HUDEP-2 (cell line): ENCODE measurements around the gene STARD9.
"Not testable (repeated sequence)": the region's sequence is repeated elsewhere in the genome, so short reads cannot be mapped to it uniquely, and the experiment has no call there.

Source experiments
- DNase-seq, 76 experiments: peaks; one replicate each; lab custom pipeline; 2025; ENCODE audit not compliant: unreplicated experiment in 76 of 76; lab: John Stamatoyannopoulos, UW

STARD9 gene

GRCh38 chr15:42749266-42749665, 173.9 kb downstream of the STARD9 start:
- DNase-seq = no peak

- DNase-seq = no peak
Measured at GRCh38 chr15:42750306-42750705, 174.9 kb downstream of the STARD9 start.

- DNase-seq = no peak
Measured at GRCh38 chr15:42759093-42759492, 183.7 kb downstream of the STARD9 start.

GRCh38 chr15:42760759-42761158, 185.4 kb downstream of the STARD9 start:
- no peak for DNase-seq

- not testable (repeated sequence) for DNase-seq
Measured at GRCh38 chr15:42761813-42762212, 186.4 kb downstream of the STARD9 start.

GRCh38 chr15:42764154-42764731, 188.8 kb downstream of the STARD9 start:
- DNase-seq = not testable (repeated sequence)

GRCh38 chr15:42766109-42766508, 190.7 kb downstream of the STARD9 start:
- not testable (repeated sequence) for DNase-seq
